GM12891 (cell line): ENCODE results near the gene CKAP5.
"Not testable (repeated sequence)": the region's sequence is repeated elsewhere in the genome, so short reads cannot be mapped to it uniquely, and the experiment has no call there.

Source experiments
- DNase-seq: peaks from one replicate; pipeline ENCODE4 v3.0.0; 2011; ENCODE audit warnings: low spot score; ENCODE audit not compliant: insufficient read length
- FAIRE-seq: peaks from 2 replicates; lab custom pipeline; 2011; peaks lifted over from hg19 to GRCh38; lab: Jason Lieb, UNC
- PAX5 ChIP-seq: IDR thresholded peaks from 2 replicates; pipeline ENCODE4 v1.6.1; 2011; ENCODE audit warnings: low read length, moderate library complexity, mild to moderate bottlenecking; ENCODE audit not compliant: insufficient read depth, severe bottlenecking
- POLR2A ChIP-seq: IDR thresholded peaks from 2 replicates; pipeline ENCODE4 v1.6.1; 2011; ENCODE audit warnings: low read depth, low read length, control low read depth
- POLR2AphosphoS5 ChIP-seq: IDR thresholded peaks from 2 replicates; pipeline ENCODE4 v1.6.1; 2011; ENCODE audit warnings: low read depth, low read length, control low read depth
- POU2F2 ChIP-seq: IDR thresholded peaks from 2 replicates; pipeline ENCODE4 v1.6.1; 2011; ENCODE audit warnings: low read depth, mild to moderate bottlenecking, control low read depth, low read length, moderate library complexity
- SPI1 ChIP-seq: IDR thresholded peaks from 2 replicates; pipeline ENCODE4 v1.6.1; 2011; ENCODE audit warnings: low read depth, low read length, control low read depth
- TAF1 ChIP-seq: IDR thresholded peaks from 2 replicates; pipeline ENCODE4 v1.6.1; 2011; ENCODE audit warnings: low read depth, low read length, control low read depth

CKAP5 gene

DNA sequence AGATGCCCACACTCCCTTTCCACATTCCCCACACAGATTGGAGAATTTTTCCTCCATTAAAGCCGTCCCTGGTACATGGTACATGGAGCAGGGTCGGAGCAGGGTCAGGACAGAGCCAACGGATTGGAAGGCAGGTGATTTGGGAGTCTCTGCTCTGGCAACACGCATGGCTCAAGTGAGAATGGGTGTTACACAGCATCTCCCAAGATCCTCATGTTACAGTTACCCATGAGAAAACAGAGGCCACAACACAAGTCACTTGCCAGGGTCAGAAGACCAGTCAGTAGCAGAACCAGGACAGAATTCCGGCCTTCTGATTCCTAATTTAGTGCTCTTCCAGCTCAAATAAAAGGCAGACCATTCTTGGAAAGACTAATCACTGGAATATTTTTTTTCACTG lies 134.8 kb downstream of the CKAP5 start:
- FAIRE-seq (no peak), DNase-seq (no peak)
- TF ChIP-seq POU2F2: no peak
- no peak for TF ChIP-seq PAX5
- no peak for TF ChIP-seq POLR2A
- TF ChIP-seq SPI1: no peak
- no peak for TF ChIP-seq TAF1
- TF ChIP-seq POLR2AphosphoS5: no peak

GRCh38 chr11:46710821-46711269 lies 135.2 kb downstream of the CKAP5 start:
- TF ChIP-seq SPI1: no peak
- TF ChIP-seq POU2F2: no peak
- FAIRE-seq: no peak
- DNase-seq: no peak

- not testable (repeated sequence) for DNase-seq
These were observed 136.7 kb downstream of the CKAP5 start for GRCh38 chr11:46709351-46709750.

GRCh38 chr11:46706886-46707285 lies 139.2 kb downstream of the CKAP5 start:
- no peak for FAIRE-seq
- no peak for DNase-seq
- no peak for TF ChIP-seq POU2F2
- peak; percentile 56; the same call in 1 of the 2 replicates for TF ChIP-seq POLR2AphosphoS5

More at GRCh38 chr11:46709351-46709750, 136.7 kb downstream of the CKAP5 start:
- not testable (repeated sequence) for FAIRE-seq

DNA sequence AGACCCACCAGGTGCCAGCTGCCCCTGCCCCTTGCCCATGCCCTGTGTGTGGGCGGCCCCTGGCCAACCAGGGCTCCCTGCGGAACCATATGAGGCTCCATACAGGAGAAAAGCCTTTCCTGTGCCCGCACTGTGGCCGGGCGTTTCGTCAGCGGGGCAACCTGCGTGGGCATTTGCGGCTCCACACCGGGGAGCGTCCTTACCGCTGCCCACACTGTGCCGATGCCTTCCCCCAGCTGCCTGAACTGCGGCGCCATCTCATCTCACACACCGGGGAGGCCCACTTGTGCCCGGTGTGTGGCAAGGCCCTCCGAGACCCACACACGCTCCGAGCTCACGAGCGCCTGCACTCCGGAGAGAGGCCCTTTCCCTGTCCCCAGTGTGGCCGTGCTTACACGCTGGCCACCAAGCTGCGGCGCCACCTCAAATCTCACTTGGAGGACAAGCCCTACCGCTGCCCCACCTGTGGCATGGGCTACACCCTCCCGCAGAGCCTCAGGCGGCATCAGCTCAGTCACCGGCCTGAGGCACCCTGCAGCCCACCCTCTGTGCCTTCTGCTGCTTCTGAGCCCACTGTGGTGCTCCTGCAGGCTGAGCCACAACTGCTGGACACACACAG lies 140.9 kb downstream of the CKAP5 start:
- TF ChIP-seq TAF1: no peak
- no peak for TF ChIP-seq POU2F2
- TF ChIP-seq POLR2AphosphoS5: no peak
- no peak for TF ChIP-seq POLR2A
- no peak for TF ChIP-seq PAX5
- no peak for TF ChIP-seq SPI1
- no peak for DNase-seq
- no peak for FAIRE-seq

DNA sequence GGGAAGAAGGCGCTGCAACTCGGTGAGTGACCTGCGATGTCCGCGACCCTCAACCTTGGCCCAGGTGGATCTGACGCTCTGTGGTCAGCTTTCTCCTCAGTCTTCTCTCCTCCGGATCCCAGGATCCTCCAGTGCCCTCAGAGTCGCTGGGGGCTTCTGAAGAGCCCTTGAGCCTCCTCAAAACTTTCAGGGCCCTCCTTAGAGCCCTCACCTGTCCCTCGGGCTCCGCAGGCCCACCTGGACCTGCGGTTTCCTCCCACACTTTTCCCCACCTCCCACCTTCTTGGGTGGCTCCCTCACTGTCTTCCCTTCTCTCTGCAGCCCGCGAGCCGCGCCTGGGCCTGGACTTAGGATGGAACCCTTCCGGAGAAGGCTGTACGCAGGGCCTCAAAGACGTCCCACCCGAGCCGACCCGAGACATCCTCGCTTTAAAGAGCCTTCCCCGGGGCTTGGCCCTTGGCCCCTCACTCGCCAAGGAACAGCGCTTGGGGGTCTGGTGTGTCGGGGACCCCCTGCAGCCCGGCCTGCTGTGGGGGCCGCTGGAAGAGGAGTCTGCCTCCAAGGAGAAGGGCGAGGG lies 144.9 kb downstream of the CKAP5 start:
- DNase-seq (no peak), FAIRE-seq (no peak)
- TF ChIP-seq POLR2A: peak; percentile 45; the same call in 1 of the 2 replicates
- TF ChIP-seq POU2F2: no peak
- TF ChIP-seq POLR2AphosphoS5: peak; percentile 46; the same call in 1 of the 2 replicates

DNA sequence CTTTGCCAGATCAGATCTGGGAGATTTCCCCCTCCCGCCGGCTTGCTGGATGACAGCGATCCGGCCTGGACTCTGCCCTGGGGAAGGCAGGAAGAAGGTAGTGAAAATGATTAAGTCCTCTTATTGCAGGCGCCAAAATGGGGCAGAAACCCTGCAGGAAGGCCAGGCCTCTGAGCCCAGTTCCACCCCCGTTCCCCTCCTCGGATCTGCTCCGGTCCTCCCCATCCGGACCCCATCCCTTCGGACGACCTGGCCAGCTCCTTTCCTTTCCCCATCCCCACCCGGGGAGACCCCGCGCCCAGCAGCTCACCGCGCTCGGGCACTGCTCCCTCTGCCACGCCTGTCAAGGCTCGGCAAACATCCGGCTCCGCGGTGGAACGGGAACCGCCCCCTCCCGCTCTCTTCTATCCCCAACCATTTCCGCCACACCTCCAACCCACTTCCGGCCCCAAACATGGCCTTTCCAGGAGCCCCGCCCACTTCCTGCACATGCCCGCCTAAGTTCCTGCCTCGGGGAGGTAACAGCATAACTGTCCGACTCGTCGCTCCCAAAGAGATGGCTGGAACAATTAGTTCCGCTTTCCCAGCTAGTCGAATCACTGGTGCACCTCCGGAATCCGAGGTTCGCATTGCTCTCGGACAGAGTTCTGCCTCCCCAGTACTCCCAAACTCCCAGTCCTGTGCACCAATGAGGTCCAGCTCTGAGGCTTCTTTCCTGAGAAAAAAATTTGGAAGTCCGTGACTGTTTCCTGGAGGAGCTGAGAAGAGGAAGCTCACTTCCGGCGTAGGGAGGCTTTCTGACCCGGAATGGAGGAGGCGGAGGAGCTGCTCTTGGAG lies 145.6 kb downstream of the CKAP5 start, which contains the start of the genes ARHGAP1 and ZNF408:
Gene ARHGAP1, minus strand, starts transcription at position 379 of the 837 bp plus-strand sequence. CDS start 4,512 bp downstream, outside the sequence.
Gene ZNF408, plus strand, starts transcription at position 791 of the 837 bp plus-strand sequence. Its CDS starts 17 bp downstream, at position 808.
- DNase-seq (peak; percentile 90), FAIRE-seq (peak; percentile 96)
- no peak for TF ChIP-seq PAX5
- TF ChIP-seq POLR2A: peak; percentile 84
- peak; percentile 81 for TF ChIP-seq TAF1
- peak; percentile 13; the same call in 1 of the 2 replicates for TF ChIP-seq POU2F2
- TF ChIP-seq POLR2AphosphoS5: peak; percentile 80
- peak; percentile 48; the same call in 1 of the 2 replicates for TF ChIP-seq SPI1

- no peak for DNase-seq
- no peak for FAIRE-seq
- TF ChIP-seq POU2F2: no peak
- no peak for TF ChIP-seq TAF1
- TF ChIP-seq POLR2AphosphoS5: no peak
- TF ChIP-seq POLR2A: no peak
- TF ChIP-seq SPI1: no peak
- no peak for TF ChIP-seq PAX5
These were observed 147.5 kb downstream of the CKAP5 start for GRCh38 chr11:46698597-46698996.

DNA sequence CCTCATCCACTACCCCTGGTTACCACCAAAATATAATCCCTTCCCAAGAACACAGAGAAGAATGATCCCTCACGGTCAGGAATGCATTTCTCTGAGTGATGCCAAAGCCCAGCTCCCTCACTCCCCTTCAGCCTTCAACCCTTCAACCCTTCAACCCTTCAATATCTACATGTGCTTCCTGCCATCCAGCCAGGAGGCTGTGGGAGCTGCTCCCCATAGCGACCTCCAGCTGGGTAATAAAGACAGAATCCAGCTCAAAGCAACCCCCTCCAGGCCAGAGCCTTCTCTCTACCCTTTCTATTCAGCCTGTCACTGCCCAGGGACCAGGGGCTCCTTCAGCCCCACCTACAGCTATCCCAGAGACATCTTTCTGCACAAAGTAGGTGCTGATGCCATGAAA lies 148.4 kb downstream of the CKAP5 start:
- no peak for DNase-seq
- TF ChIP-seq POLR2A (no peak), POU2F2 (no peak), POLR2AphosphoS5 (no peak), PAX5 (no peak), TAF1 (no peak), SPI1 (no peak)
- FAIRE-seq: no peak

GRCh38 chr11:46697303-46697702 lies 148.8 kb downstream of the CKAP5 start:
- FAIRE-seq: no peak
- no peak for DNase-seq

More at GRCh38 chr11:46697303-46697702, 148.8 kb downstream of the CKAP5 start:
- no peak for TF ChIP-seq TAF1
- TF ChIP-seq POLR2A: no peak
- TF ChIP-seq PAX5: no peak
- TF ChIP-seq SPI1: no peak
- TF ChIP-seq POU2F2: no peak
- TF ChIP-seq POLR2AphosphoS5: no peak
